Measurements from ENCODE around the gene LPIN3. TPM values are rescaled to one million over a fixed set of nuclear protein-coding genes. Genes with fewer than 3 reads are reported as not detected.
A peak's percentile ranks its signal among the peaks of the same experiment; 100 is the strongest.
"Not testable (repeated sequence)": the region's sequence is repeated elsewhere in the genome, so short reads cannot be mapped to it uniquely, and the experiment has no call there.

The LPIN3 gene
- total RNA-seq, 2 donors from 2014 or later: 9.7 to 13.7 TPM

DNA sequence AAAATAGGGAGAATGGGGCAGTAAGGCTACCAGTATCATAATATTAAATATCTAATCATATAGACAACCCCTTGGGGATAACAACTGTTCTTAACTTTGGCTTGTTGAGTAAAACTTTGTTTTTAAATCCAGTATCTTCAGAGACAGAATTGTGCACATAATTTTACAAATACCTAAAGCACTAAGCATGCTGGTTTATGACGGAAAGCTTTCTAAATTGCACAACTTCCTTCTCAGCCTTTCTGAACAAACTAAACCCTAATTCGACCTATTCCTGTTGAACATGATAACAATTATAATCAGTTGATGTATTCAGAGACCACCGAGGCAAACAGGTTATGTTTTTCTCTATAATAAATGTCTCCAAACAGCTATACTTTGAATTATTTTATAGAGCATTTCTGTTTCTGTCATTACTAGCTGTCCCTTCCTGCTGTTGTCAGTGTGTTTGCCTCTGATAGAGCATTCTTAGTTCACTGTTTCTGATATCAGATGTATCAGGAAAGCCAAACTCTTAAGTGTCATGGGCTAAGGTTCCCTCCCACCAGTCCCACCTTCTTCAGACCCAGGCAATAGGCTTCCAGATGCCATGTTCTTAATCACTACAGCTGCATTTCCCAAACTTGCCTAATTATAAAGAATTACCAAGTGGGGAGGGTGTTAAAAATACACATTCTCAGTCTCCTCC, 31.8 kb upstream of the LPIN3 start:
- TF ChIP-seq, protein P1, sequence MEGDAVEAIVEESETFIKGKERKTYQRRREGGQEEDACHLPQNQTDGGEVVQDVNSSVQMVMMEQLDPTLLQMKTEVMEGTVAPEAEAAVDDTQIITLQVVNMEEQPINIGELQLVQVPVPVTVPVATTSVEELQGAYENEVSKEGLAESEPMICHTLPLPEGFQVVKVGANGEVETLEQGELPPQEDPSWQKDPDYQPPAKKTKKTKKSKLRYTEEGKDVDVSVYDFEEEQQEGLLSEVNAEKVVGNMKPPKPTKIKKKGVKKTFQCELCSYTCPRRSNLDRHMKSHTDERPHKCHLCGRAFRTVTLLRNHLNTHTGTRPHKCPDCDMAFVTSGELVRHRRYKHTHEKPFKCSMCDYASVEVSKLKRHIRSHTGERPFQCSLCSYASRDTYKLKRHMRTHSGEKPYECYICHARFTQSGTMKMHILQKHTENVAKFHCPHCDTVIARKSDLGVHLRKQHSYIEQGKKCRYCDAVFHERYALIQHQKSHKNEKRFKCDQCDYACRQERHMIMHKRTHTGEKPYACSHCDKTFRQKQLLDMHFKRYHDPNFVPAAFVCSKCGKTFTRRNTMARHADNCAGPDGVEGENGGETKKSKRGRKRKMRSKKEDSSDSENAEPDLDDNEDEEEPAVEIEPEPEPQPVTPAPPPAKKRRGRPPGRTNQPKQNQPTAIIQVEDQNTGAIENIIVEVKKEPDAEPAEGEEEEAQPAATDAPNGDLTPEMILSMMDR (IDR thresholded peaks at IDR 0.05): no peak
- H3K4me1 ChIP-seq: peaks cover 0 to 39% of the 10 kb centered on the region in 2 donors
- peak overlapping the region; percentile 13 to 66 for H3K27ac ChIP-seq
- DNase-seq (ENCODE audit: low spot score): no peak
- no peaks in the 10 kb centered on the region for H3K9me3 ChIP-seq
- no peak overlapping the region for H3K4me3 ChIP-seq
- no peaks in the 10 kb centered on the region for H3K27me3 ChIP-seq
- no peaks in the 10 kb centered on the region for H3K36me3 ChIP-seq

DNA sequence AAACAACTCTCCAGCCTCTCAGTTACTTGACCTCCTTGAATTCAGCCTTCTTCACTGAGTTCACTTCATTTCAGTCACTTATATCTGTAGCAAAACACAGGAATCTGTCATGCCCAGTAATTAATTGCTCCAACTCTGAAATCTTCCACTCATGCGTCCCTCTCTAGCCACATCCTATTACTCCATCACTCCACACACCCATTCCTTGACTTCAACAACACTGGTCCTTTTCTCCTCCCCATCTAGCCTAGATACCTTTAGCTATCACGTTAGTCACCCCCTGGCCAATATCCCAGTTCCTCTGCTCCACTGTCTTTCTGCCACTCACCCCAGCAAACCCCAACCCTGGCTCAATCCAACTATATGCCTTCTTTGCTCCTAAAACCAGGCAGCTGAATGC, 30.8 kb upstream of the LPIN3 start:
- H3K4me1 ChIP-seq: peaks cover 0 to 39% of the 10 kb centered on the region in 2 donors
- H3K27ac ChIP-seq: peak overlapping the region; percentile 13 to 66
- no peaks in the 10 kb centered on the region for H3K9me3 ChIP-seq
- H3K27me3 ChIP-seq: no peaks in the 10 kb centered on the region
- TF ChIP-seq, protein P1 (IDR thresholded peaks at IDR 0.05): no peak
- H3K36me3 ChIP-seq: no peaks in the 10 kb centered on the region
- no peak overlapping the region for H3K4me3 ChIP-seq
- no peak for DNase-seq (ENCODE audit: low spot score)

- not testable (repeated sequence) for H3K27me3 ChIP-seq; DNase-seq (ENCODE audit: low spot score); H3K9me3 ChIP-seq; H3K4me3 ChIP-seq; H3K36me3 ChIP-seq; H3K27ac ChIP-seq
- peaks cover 0 to 57% of the 10 kb centered on the region in 2 donors for H3K4me1 ChIP-seq
Measured at GRCh38 chr20:41312009-41312408, 28.6 kb upstream of the LPIN3 start.

DNA sequence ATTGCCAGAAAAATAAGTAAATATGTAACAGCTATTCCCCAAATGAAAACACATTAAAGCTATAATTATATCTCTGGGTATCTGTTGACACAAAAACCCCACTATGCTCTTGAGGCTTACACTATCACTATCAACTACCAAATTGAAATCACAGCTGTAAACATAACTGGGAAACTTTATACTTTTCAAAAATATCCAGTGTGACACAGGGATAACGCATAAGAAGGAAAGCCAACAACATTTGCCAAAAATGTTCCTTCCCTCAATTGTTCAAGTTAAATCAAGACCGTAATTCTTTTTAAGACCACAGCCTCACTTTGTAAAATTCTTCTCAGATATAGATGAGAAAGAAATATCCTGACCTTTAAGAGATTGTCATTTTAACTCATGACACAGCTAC, 26.2 kb upstream of the LPIN3 start:
- Histone ChIP-seq H3K4me3 (no peak overlapping the region), H3K4me1 (peaks cover 0 to 46% of the 10 kb centered on the region in 2 donors), H3K36me3 (no peaks in the 10 kb centered on the region), H3K9me3 (no peaks in the 10 kb centered on the region), H3K27me3 (no peaks in the 10 kb centered on the region), H3K27ac (peak overlapping the region; percentile 37 to 90)
- DNase-seq (ENCODE audit: low spot score): no peak
- TF ChIP-seq, protein P1 (IDR thresholded peaks at IDR 0.05): no peak

DNA sequence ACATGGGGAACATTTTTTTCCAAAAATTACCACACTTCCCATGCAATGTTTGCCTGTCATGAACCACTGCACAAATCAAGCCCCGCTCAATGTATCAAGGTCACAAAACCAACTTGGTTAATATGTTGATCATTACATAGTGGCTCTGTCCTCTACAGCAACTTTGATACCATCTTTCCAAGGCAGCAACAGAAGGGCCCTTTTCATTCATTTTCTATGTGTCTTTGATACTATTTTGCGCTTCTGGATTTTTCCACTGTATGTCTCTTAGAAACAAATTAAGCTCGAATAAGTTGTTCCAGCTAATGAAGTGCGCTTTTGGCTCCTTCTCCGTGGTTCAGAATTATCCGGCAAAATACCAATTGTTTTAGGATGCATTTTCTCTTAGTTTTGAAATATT, 24.6 kb upstream of the LPIN3 start:
- DNase-seq (ENCODE audit: low spot score): no peak
- Histone ChIP-seq H3K36me3 (no peaks in the 10 kb centered on the region), H3K27ac (peak overlapping the region; percentile 90 to 91), H3K4me1 (peaks cover 0 to 35% of the 10 kb centered on the region in 2 donors), H3K27me3 (no peaks in the 10 kb centered on the region), H3K4me3 (peak overlapping the region; percentile 70 to 76), H3K9me3 (no peaks in the 10 kb centered on the region)
- TF ChIP-seq, protein P1 (IDR thresholded peaks at IDR 0.05): no peak

DNA sequence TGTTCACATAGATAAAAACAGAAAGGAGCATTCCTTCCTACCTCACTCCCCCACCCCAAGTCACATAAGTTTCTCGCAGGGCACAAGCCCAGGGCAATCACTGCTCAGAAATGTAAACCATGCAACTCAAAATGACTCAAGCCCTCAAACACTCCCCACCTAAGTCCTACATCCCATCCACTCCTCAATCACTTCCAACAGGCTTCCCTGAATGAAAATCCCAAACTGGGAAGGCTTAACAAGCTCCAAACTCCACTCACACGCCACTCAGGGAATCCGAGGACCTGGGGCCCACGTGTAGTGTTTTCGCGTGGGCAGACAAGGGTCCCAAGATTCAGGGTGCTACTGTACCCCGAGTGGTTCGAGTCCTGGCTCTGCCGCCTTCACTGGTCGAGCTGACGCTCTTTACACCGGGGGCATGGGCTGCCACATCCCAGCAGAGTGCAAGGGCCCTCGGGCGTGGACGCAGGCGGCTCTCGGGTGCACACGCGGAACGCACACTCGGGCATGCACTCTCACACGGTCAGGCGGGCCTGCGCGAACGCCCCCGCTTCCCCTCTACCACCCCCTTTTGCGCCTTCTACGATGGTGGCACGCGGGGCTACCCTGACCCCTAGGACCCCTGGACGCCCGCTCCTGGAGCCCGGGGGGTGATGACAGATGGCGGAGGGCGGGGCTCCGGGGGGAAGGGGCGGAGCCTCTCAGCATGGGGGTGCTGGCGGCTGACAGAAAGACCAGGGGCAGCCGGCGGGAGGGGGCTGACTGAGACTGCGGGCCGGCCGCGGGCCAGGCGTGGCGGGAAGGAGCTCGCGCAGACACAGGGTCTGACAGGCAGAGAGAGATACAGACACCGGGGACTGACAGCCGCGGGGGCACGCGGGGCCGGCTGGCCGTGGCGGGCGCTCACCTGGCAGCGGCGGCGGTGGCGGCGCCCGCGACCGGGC, 23.7 kb upstream of the LPIN3 start:
- no peaks in the 10 kb centered on the region for H3K9me3 ChIP-seq
- no peaks in the 10 kb centered on the region for H3K36me3 ChIP-seq
- peaks cover 0 to 35% of the 10 kb centered on the region in 2 donors for H3K4me1 ChIP-seq
- H3K4me3 ChIP-seq: peak overlapping the region; percentile 70 to 76
- DNase-seq (ENCODE audit: low spot score): peak; percentile 77
- H3K27ac ChIP-seq: peak overlapping the region; percentile 90 to 91
- TF ChIP-seq, protein P1 (IDR thresholded peaks at IDR 0.05): no peak
- no peaks in the 10 kb centered on the region for H3K27me3 ChIP-seq
